Neuronal stem cell (in vitro differentiated cells): ENCODE measurements around the gene AGAP1.

Source experiments
- DNase-seq: peaks from one replicate; pipeline ENCODE4 v3.0.0-alpha.2; 2013; ENCODE audit warnings: low spot score
- H2AFZ ChIP-seq: one replicate; pipeline ENCODE4 v1.6.1; 2013; ENCODE audit warnings: mild to moderate bottlenecking, low read length, inconsistent platforms
- H2AK5ac ChIP-seq: 2 replicates; pipeline ENCODE4 v1.6.1; 2013; ENCODE audit warnings: low read depth, mild to moderate bottlenecking, inconsistent platforms, low read length, moderate library complexity, mixed read lengths
- H2BK120ac ChIP-seq: 2 replicates; pipeline ENCODE4 v1.6.1; 2013; ENCODE audit warnings: low read depth, mild to moderate bottlenecking, inconsistent platforms, low read length, moderate library complexity, mixed read lengths
- H2BK12ac ChIP-seq: one replicate; pipeline ENCODE4 v1.6.1; 2013; ENCODE audit warnings: low read length, inconsistent platforms
- H2BK15ac ChIP-seq: 2 replicates; pipeline ENCODE4 v1.6.1; 2013; ENCODE audit warnings: mild to moderate bottlenecking, low read length, inconsistent platforms, mixed read lengths
- H2BK5ac ChIP-seq: one replicate; pipeline ENCODE4 v1.6.1; 2013; ENCODE audit warnings: inconsistent platforms, mild to moderate bottlenecking, low read length, moderate library complexity
- H3K14ac ChIP-seq: one replicate; pipeline ENCODE4 v1.6.1; 2013; ENCODE audit warnings: low read length, inconsistent platforms
- H3K18ac ChIP-seq: 2 replicates; pipeline ENCODE4 v1.6.1; 2013; ENCODE audit warnings: low read length, inconsistent platforms
- H3K23ac ChIP-seq: 2 replicates; pipeline ENCODE4 v1.6.1; 2013; ENCODE audit warnings: low read depth, mild to moderate bottlenecking, mixed read lengths, low read length, inconsistent platforms; ENCODE audit not compliant: poor library complexity
- H3K27ac ChIP-seq: replicated peaks from 3 replicates; pipeline ENCODE4 v1.5.1; 2013; ENCODE audit warnings: low read length, inconsistent platforms
- H3K27me3 ChIP-seq, 3 experiments: 2 replicates each; pipeline ENCODE4 v1.6.1; 2013; ENCODE audit warnings: low read length in 3 of 3, mild to moderate bottlenecking in 2 of 3, inconsistent platforms in 1 of 3, low read depth in 1 of 3, mixed read lengths in 1 of 3, moderate library complexity in 1 of 3; ENCODE audit not compliant: control insufficient read depth in 3 of 3, insufficient read depth in 3 of 3
- H3K36me3 ChIP-seq, 2 donors: replicated peaks in 1 of 2; 2 replicates each; pipeline ENCODE4 v1.6.1; 2013; ENCODE audit warnings: low read length in 2 of 2; ENCODE audit not compliant: control insufficient read depth in 2 of 2, insufficient read depth in 2 of 2
- H3K4ac ChIP-seq: 2 replicates; pipeline ENCODE4 v1.6.1; 2013; ENCODE audit warnings: inconsistent platforms, mild to moderate bottlenecking, low read length, moderate library complexity
- H3K4me1 ChIP-seq, 2 donors: 1 replicate in 1 of 2; 2 replicates in 1 of 2; pipeline ENCODE4 v1.6.1; 2013; ENCODE audit warnings: low read length in 2 of 2, low read depth in 1 of 2; ENCODE audit not compliant: control insufficient read depth in 2 of 2, insufficient read depth in 1 of 2
- H3K4me2 ChIP-seq: one replicate; pipeline ENCODE4 v1.6.1; 2013; ENCODE audit warnings: mild to moderate bottlenecking, low read length, inconsistent platforms; ENCODE audit not compliant: insufficient read depth, poor library complexity, severe bottlenecking
- H3K4me3 ChIP-seq, 2 donors: 2 replicates each; pipeline ENCODE4 v1.5.1; 2013; ENCODE audit warnings: low read length in 2 of 2, mild to moderate bottlenecking in 2 of 2, inconsistent platforms in 1 of 2, moderate library complexity in 1 of 2
- H3K79me1 ChIP-seq: one replicate; pipeline ENCODE4 v1.6.1; 2013; ENCODE audit warnings: low read depth, mild to moderate bottlenecking, inconsistent platforms, low read length, moderate library complexity
- H3K9ac ChIP-seq: one replicate; pipeline ENCODE4 v1.6.1; 2013; ENCODE audit warnings: mild to moderate bottlenecking, low read depth, low read length, inconsistent platforms; ENCODE audit not compliant: poor library complexity
- H3K9me3 ChIP-seq, 2 donors: replicated peaks in 1 of 2; 2 replicates each; pipeline versions ENCODE3 to v1.6.1; 2013; ENCODE audit warnings: low read length in 2 of 2, mild to moderate bottlenecking in 2 of 2, inconsistent platforms in 1 of 2, low read depth in 1 of 2, mixed read lengths in 1 of 2, moderate library complexity in 1 of 2; ENCODE audit not compliant: control insufficient read depth in 2 of 2, insufficient read depth in 1 of 2
- H4K8ac ChIP-seq: one replicate; pipeline ENCODE4 v1.6.1; 2013; ENCODE audit warnings: low read depth, mild to moderate bottlenecking, inconsistent platforms, low read length, moderate library complexity
- H4K91ac ChIP-seq: one replicate; pipeline ENCODE4 v1.6.1; 2013; ENCODE audit warnings: low read length, low read depth, mild to moderate bottlenecking, inconsistent platforms; ENCODE audit not compliant: poor library complexity
- WGBS, 2 donors: extraction: QIAGEN DNeasy Blood & Tissue Kit; methylation state at CpG; one replicate each; pipeline ENCODE4 v1.1.7; 2013; ENCODE audit warnings: missing lambda C conversion rate in 2 of 2, mixed read lengths in 1 of 2; ENCODE audit not compliant: insufficient read length in 2 of 2, insufficient replicate concordance in 1 of 2; ENCODE audit errors: extremely low coverage in 2 of 2; 5-methylcytosine and 5-hydroxymethylcytosine counted together

AGAP1 gene

GRCh38 chr2:235533198-235533597 is 39.4 kb downstream of the AGAP1 start:
- no peak overlapping the region for H3K14ac ChIP-seq
- no peak overlapping the region for H2AK5ac ChIP-seq
- no peak overlapping the region for H3K4me2 ChIP-seq
- no peak overlapping the region for H3K4me3 ChIP-seq
- H3K4ac ChIP-seq: no peak overlapping the region
- no peak overlapping the region for H4K91ac ChIP-seq
- H3K27me3 ChIP-seq: no peaks in the 10 kb centered on the region
- WGBS, 2 donors: no CpG with 5 or more reads among the region's 3 CpGs
- no peak overlapping the region for H2BK5ac ChIP-seq
- no peak overlapping the region for H2AFZ ChIP-seq
- H3K79me1 ChIP-seq: peaks cover 11% of the 10 kb centered on the region
- H3K9me3 ChIP-seq: peaks cover 2 to 8% of the 10 kb centered on the region in 2 donors
- H3K9ac ChIP-seq: no peak overlapping the region
- no peak overlapping the region for H3K27ac ChIP-seq
- no peak overlapping the region for H2BK15ac ChIP-seq
- peaks cover 4 to 11% of the 10 kb centered on the region in 2 donors for H3K4me1 ChIP-seq
- H3K23ac ChIP-seq: no peak overlapping the region
- no peaks in the 10 kb centered on the region for H3K36me3 ChIP-seq
- H2BK120ac ChIP-seq: no peak overlapping the region
- DNase-seq: no peak
- no peak overlapping the region for H4K8ac ChIP-seq
- no peak overlapping the region for H2BK12ac ChIP-seq
- H3K18ac ChIP-seq: no peak overlapping the region

GRCh38 chr2:235533616-235534385 is 40.0 kb downstream of the AGAP1 start:
- Histone ChIP-seq H4K8ac (peak overlapping the region; percentile 45), H3K27me3 (no peaks in the 10 kb centered on the region), H3K4ac (no peak overlapping the region), H3K27ac (no peak overlapping the region), H3K9me3 (peaks cover 2 to 8% of the 10 kb centered on the region in 2 donors), H3K18ac (peak overlapping the region; percentile 60), H2AK5ac (no peak overlapping the region), H2BK15ac (no peak overlapping the region), H3K36me3 (no peaks in the 10 kb centered on the region), H3K79me1 (peaks cover 11% of the 10 kb centered on the region), H2BK5ac (no peak overlapping the region), H3K4me1 (peaks cover 4 to 9% of the 10 kb centered on the region in 2 donors), H3K4me2 (no peak overlapping the region), H4K91ac (no peak overlapping the region), H3K23ac (peak overlapping the region; percentile 73), H3K4me3 (no peak overlapping the region), H3K9ac (no peak overlapping the region), H3K14ac (no peak overlapping the region), H2AFZ (no peak overlapping the region), H2BK120ac (no peak overlapping the region), H2BK12ac (no peak overlapping the region)
- WGBS, 2 donors: no CpG with 5 or more reads among the region's 20 CpGs
- no peak for DNase-seq

- Histone ChIP-seq H3K18ac (peak overlapping the region; percentile 9), H2AK5ac (no peak overlapping the region), H4K8ac (no peak overlapping the region), H3K9me3 (peaks cover 2 to 5% of the 10 kb centered on the region in 2 donors), H2AFZ (no peak overlapping the region), H3K14ac (no peak overlapping the region), H3K4me2 (no peak overlapping the region), H3K4ac (no peak overlapping the region), H3K4me3 (no peak overlapping the region), H2BK5ac (no peak overlapping the region), H3K36me3 (no peaks in the 10 kb centered on the region), H2BK12ac (no peak overlapping the region), H2BK120ac (no peak overlapping the region), H4K91ac (no peak overlapping the region), H3K79me1 (peaks cover 11% of the 10 kb centered on the region), H3K23ac (no peak overlapping the region), H3K27me3 (no peaks in the 10 kb centered on the region), H3K4me1 (peaks cover 4 to 9% of the 10 kb centered on the region in 2 donors), H3K27ac (no peak overlapping the region), H2BK15ac (no peak overlapping the region), H3K9ac (no peak overlapping the region)
- WGBS, 2 donors: no CpG with 5 or more reads among the region's 32 CpGs
- no peak for DNase-seq
Measured at GRCh38 chr2:235534678-235535422, 41.0 kb downstream of the AGAP1 start.

GRCh38 chr2:235535423-235536130 is 41.7 kb downstream of the AGAP1 start:
- Histone ChIP-seq H3K4me1 (peaks cover 4 to 9% of the 10 kb centered on the region in 2 donors), H3K79me1 (peaks cover 11% of the 10 kb centered on the region), H2AFZ (no peak overlapping the region), H4K8ac (no peak overlapping the region), H2BK12ac (no peak overlapping the region), H3K9ac (no peak overlapping the region), H2BK5ac (no peak overlapping the region), H3K18ac (no peak overlapping the region), H4K91ac (no peak overlapping the region), H2AK5ac (peak overlapping the region; percentile 67), H3K36me3 (no peaks in the 10 kb centered on the region), H3K4me2 (no peak overlapping the region), H3K9me3 (no peaks in the 10 kb centered on the region), H3K23ac (no peak overlapping the region), H3K4ac (no peak overlapping the region), H2BK120ac (no peak overlapping the region), H3K27me3 (no peaks in the 10 kb centered on the region), H3K27ac (no peak overlapping the region), H2BK15ac (no peak overlapping the region), H3K14ac (no peak overlapping the region), H3K4me3 (no peak overlapping the region)
- no peak for DNase-seq
- WGBS, 2 donors: no CpG with 5 or more reads among the region's 25 CpGs
